ENCODE data around the gene CEPT1. TPM values are rescaled to one million over a fixed set of nuclear protein-coding genes. Genes with fewer than 3 reads are reported as not detected.

The CEPT1 gene
- total and polyA plus RNA-seq, 2 of the 4 experiments (the other 2 are of a cell fraction) = 13.3 to 27.4 TPM

DNA sequence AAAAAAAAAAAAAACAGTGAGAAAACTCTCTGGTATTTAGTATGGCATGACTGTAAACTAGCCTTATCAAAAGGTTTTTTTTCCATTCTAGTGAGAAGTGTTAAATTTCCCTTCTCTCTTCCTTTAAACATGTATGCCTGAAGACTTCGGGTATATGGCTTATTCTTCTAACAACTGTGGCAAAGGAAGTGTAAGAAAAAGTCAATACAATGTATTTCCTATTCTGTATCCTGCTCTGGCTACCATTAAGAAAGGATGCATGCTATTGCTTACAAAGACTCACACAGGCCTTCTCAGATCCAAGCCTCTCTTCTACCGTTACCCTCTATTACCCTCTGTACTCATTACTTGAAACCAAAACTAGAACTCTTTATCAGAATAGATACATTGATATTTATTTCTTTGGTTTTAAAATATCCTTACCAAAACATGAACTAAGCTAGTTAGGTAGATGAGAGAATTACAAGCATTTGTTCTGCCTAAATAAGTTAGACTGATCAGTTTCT, 8.4 kb downstream of the CEPT1 start:
- ATAC-seq (ENCODE audit: low read depth) = no peak
- Histone ChIP-seq H3K9ac (ENCODE audit: low read depth, low read length) (no peak overlapping the region), H4K20me1 (ENCODE audit: insufficient read depth, low read length) (peaks cover 5% of the 10 kb centered on the region; the same call in 1 of the 2 replicates), H3K56ac (ENCODE audit: extremely low read depth, insufficient read depth, low read length) (no peak overlapping the region), H2BK5ac (ENCODE audit: low read depth, low read length, poor library complexity, severe bottlenecking) (no peak overlapping the region), H3K4me1 (ENCODE audit: control insufficient read depth, insufficient read depth, low read length) (no peaks in the 10 kb centered on the region), H3K23ac (ENCODE audit: low read depth, low read length) (no peak overlapping the region), H3K4ac (ENCODE audit: low read depth, low read length) (no peak overlapping the region), H4K8ac (ENCODE audit: low read depth in 2 of 2, low read length in 2 of 2) (no peak overlapping the region), H3K36me3 (ENCODE audit: control insufficient read depth, insufficient read depth, low read length) (peaks cover 21% of the 10 kb centered on the region), H2AFZ (replicated peaks; ENCODE audit: low read length, poor library complexity) (no peak overlapping the region), H4K91ac (ENCODE audit: insufficient read depth, low read depth, low read length) (no peak overlapping the region), H4K5ac (ENCODE audit: low read depth, low read length) (no peak overlapping the region), H3K27ac (ENCODE audit: insufficient read depth, low read length) (no peak overlapping the region), H3K4me3 (ENCODE audit: insufficient read depth, low read depth, low read length) (no peak overlapping the region), H2BK120ac (ENCODE audit: low read depth, low read length) (no peak overlapping the region), H3K18ac (ENCODE audit: low read depth, low read length) (no peak overlapping the region), H2AK5ac (ENCODE audit: low read depth, low read length) (no peak overlapping the region), H2BK20ac (ENCODE audit: low read depth, low read length) (no peak overlapping the region), H3K4me2 (ENCODE audit: low read depth, low read length) (no peak overlapping the region), H2AK9ac (replicated peaks; ENCODE audit: low read depth, low read length, poor library complexity) (no peak overlapping the region), H3K79me1 (ENCODE audit: low read depth in 1 of 2, low read length in 2 of 2) (peaks cover 15 to 22% of the 10 kb centered on the region in 2 experiments), H3K9me1 (ENCODE audit: insufficient read depth, low read length) (peaks cover 3% of the 10 kb centered on the region; the same call in 1 of the 2 replicates), H3K14ac (replicated peaks; ENCODE audit: low read depth, low read length) (no peak overlapping the region), H2BK15ac (ENCODE audit: low read depth, low read length) (no peak overlapping the region), H3K9me3 (ENCODE audit: control insufficient read depth, insufficient read depth, low read length) (no peaks in the 10 kb centered on the region), H3K27me3 (ENCODE audit: control insufficient read depth, insufficient read depth, low read length) (no peaks in the 10 kb centered on the region)
- intact Hi-C loops (cut with micrococcal nuclease) = loop anchor here (5.0 to 10.0 kb wide), 2 partner anchors 34 to 196 kb away; no protein-coding TSS in a partner anchor
- dilution Hi-C loops (cut with HindIII; ENCODE audit: low sequenced_read_pairs, unreplicated experiment) = no loop called here
- no peak for TF ChIP-seq POLR2A (IDR thresholded peaks at IDR 0.05; ENCODE audit: low read depth, low read length)
- TF ChIP-seq RFX5 (IDR thresholded peaks at IDR 0.05; ENCODE audit: low read depth, low read length) = no peak
- TF ChIP-seq MAZ (IDR thresholded peaks at IDR 0.05; ENCODE audit: borderline replicate concordance, low read depth, low read length) = no peak
- no peak for TF ChIP-seq FOS (IDR thresholded peaks at IDR 0.05; ENCODE audit: low read depth, low read length)
- TF ChIP-seq CEBPB (IDR thresholded peaks at IDR 0.05; ENCODE audit: low read depth, low read length) = no peak
- TF ChIP-seq RAD21 (IDR thresholded peaks at IDR 0.05; ENCODE audit: low read length) = no peak
- ChIA-PET POLR2A (ENCODE audit: unreplicated experiment) (no interaction called here), CTCF (no interaction called here)
- BruUV-seq (replicated peaks) = no TSS peak
- DNase-seq = no peak
- WGBS, 2 experiments (ENCODE audit: extremely low coverage in 2 of 2, insufficient read length in 1 of 2) = no CpG with 5 or more reads among the region's 2 CpGs
- in situ Hi-C loops (cut with MboI; ENCODE audit: low sequenced_read_pairs) = no loop called here

Measured in IMR-90 (cell line).